Neural crest cell (in vitro differentiated cells): ENCODE measurements around the gene GFRA4. TPM values are rescaled to one million over a fixed set of nuclear protein-coding genes. Genes with fewer than 3 reads are reported as not detected.
A peak's percentile ranks its signal among the peaks of the same experiment; 100 is the strongest.

Experiments
- DNase-seq: peaks from one replicate; pipeline ENCODE4 v3.0.0; 2021; ENCODE audit warnings: low read depth, mixed read lengths, low spot score
- H3K27ac Mint-ChIP-seq: one replicate; pipeline ENCODE4 v1.8.0; 2021; ENCODE audit warnings: mild to moderate bottlenecking, mixed read lengths; ENCODE audit not compliant: unreplicated experiment
- H3K27me3 Mint-ChIP-seq: 2 replicates; pipeline ENCODE4 v1.8.0; 2021; ENCODE audit warnings: low read depth, mild to moderate bottlenecking, mixed read lengths
- H3K36me3 Mint-ChIP-seq: 2 replicates; pipeline ENCODE4 v1.8.0; 2021; ENCODE audit warnings: low read depth, mild to moderate bottlenecking, mixed read lengths
- H3K4me1 Mint-ChIP-seq: 2 replicates; pipeline ENCODE4 v1.8.0; 2021; ENCODE audit warnings: mixed read lengths
- H3K4me3 Mint-ChIP-seq: one replicate; pipeline ENCODE4 v1.8.0; 2021; ENCODE audit warnings: mild to moderate bottlenecking, mixed read lengths
- H3K9me3 Mint-ChIP-seq: 2 replicates; pipeline ENCODE4 v1.8.0; 2021; ENCODE audit warnings: mixed read lengths
- CTCF ChIP-seq: fragments of 200-600 bp; sonication (generic); conservative IDR thresholded peaks from 2 replicates; pipeline ENCODE4 v1.5.0; 2021; ENCODE audit warnings: antibody characterized with exemption, mild to moderate bottlenecking
- total RNA-seq: library from RNA; stranded (reverse); gene quantifications from 2 replicates; pipeline ENCODE4 v1.2.1, GENCODE V29; 2021

GFRA4 gene
- total RNA-seq, 1 donor from 2014 or later = not detected

GRCh38 chr20:3670945-3671344 lies 7.7 kb upstream of the GFRA4 start:
- H3K4me1 Mint-ChIP-seq = no peaks in the 10 kb centered on the region
- no peak overlapping the region for H3K27ac Mint-ChIP-seq
- H3K27me3 Mint-ChIP-seq = peaks cover 23% of the 10 kb centered on the region
- H3K36me3 Mint-ChIP-seq = no peaks in the 10 kb centered on the region
- TF ChIP-seq CTCF = no peak
- no peak for DNase-seq
- no peaks in the 10 kb centered on the region for H3K9me3 Mint-ChIP-seq
- H3K4me3 Mint-ChIP-seq = no peak overlapping the region

GRCh38 chr20:3670511-3670910 lies 7.3 kb upstream of the GFRA4 start:
- peak overlapping the region; percentile 15 for H3K27ac Mint-ChIP-seq

GRCh38 chr20:3669710-3670367 lies 6.6 kb upstream of the GFRA4 start:
- TF ChIP-seq CTCF = no peak
- no peak for DNase-seq
- H3K9me3 Mint-ChIP-seq = no peaks in the 10 kb centered on the region
- H3K4me3 Mint-ChIP-seq = no peak overlapping the region
- H3K27me3 Mint-ChIP-seq = peaks cover 14% of the 10 kb centered on the region
- peak overlapping the region; percentile 55 for H3K27ac Mint-ChIP-seq
- no peaks in the 10 kb centered on the region for H3K36me3 Mint-ChIP-seq
- H3K4me1 Mint-ChIP-seq = no peaks in the 10 kb centered on the region

More at GRCh38 chr20:3670511-3670910, 7.3 kb upstream of the GFRA4 start:
- TF ChIP-seq CTCF = no peak
- Mint-ChIP-seq H3K9me3 (no peaks in the 10 kb centered on the region), H3K4me3 (no peak overlapping the region), H3K36me3 (no peaks in the 10 kb centered on the region), H3K4me1 (no peaks in the 10 kb centered on the region), H3K27me3 (peaks cover 19% of the 10 kb centered on the region)
- DNase-seq = no peak

GRCh38 chr20:3667434-3668037 lies 4.3 kb upstream of the GFRA4 start:
- DNase-seq = no peak
- H3K4me1 Mint-ChIP-seq = no peaks in the 10 kb centered on the region
- no peak overlapping the region for H3K27ac Mint-ChIP-seq
- H3K4me3 Mint-ChIP-seq = no peak overlapping the region
- H3K27me3 Mint-ChIP-seq = peaks cover 16% of the 10 kb centered on the region
- TF ChIP-seq CTCF = no peak
- no peaks in the 10 kb centered on the region for H3K9me3 Mint-ChIP-seq
- no peaks in the 10 kb centered on the region for H3K36me3 Mint-ChIP-seq

GRCh38 chr20:3663858-3664257 lies 659 bp upstream of the GFRA4 start:
- Mint-ChIP-seq H3K36me3 (no peaks in the 10 kb centered on the region), H3K4me3 (no peak overlapping the region), H3K27ac (no peak overlapping the region), H3K27me3 (peaks cover 46% of the 10 kb centered on the region), H3K9me3 (no peaks in the 10 kb centered on the region), H3K4me1 (peaks cover 3% of the 10 kb centered on the region)
- no peak for TF ChIP-seq CTCF
- no peak for DNase-seq
